ENCODE measurements around the gene MT1E. TPM values are rescaled to one million over a fixed set of nuclear protein-coding genes. Genes with fewer than 3 reads are reported as not detected.

Gene MT1E
- total RNA-seq, 1 experiment from 2014 or later, result not detected

- CTCF ChIA-PET, result no interaction called here
- H3K4me3 ChIP-seq (ENCODE audit: low read length), result no peak within 1 kb of the TSS
Measured at GRCh38 chr16:56637814-56638750, 12.5 kb downstream of the MT1E start, which contains the start of gene MT1A. Gene MT1A (plus strand): TSS chr16:56638666. CDS start chr16:56638739, 73 bp downstream.

DNA sequence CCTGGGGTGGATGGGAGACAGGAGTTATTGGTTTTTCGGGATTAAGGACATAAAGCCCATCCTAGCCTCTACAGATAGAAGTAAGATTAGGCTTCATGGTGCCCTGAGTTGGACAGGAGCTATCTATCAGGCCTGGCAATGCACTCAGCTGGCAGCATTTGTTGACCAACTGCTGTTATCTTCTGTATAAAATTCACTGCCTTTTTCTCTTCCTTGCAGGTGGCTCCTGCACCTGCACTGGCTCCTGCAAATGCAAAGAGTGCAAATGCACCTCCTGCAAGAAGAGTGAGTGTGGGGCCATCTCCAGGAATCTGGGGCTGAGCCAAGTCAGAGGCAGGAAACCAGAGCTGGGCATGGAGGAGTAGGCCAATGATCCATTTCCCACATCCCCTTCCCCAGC, 13.5 kb downstream of the MT1E start:
- Histone ChIP-seq H3K4me2 (ENCODE audit: low read length) (no peak overlapping the region), H2AFZ (ENCODE audit: low read length) (no peak overlapping the region), H3K4me1 (ENCODE audit: insufficient read depth, low read length) (peaks cover 10% of the 10 kb centered on the region), H3K4me3 (ENCODE audit: low read length) (no peak overlapping the region), H4K20me1 (ENCODE audit: low read length) (no peaks in the 10 kb centered on the region), H3K36me3 (ENCODE audit: low read depth, low read length) (no peaks in the 10 kb centered on the region), H3K27me3 (ENCODE audit: low read length) (no peaks in the 10 kb centered on the region), H3K9me3 (ENCODE audit: low read length) (no peaks in the 10 kb centered on the region), H3K9me2 (replicated peaks; ENCODE audit: low read length) (no peaks in the 10 kb centered on the region), H3K27ac (ENCODE audit: low read length) (no peak overlapping the region), H3F3A (ENCODE audit: low read length, unreplicated experiment) (no peaks in the 10 kb centered on the region), H3K79me2 (ENCODE audit: low read length) (no peaks in the 10 kb centered on the region), H3K9ac (ENCODE audit: low read length) (no peak overlapping the region)
- POLR2A ChIA-PET (ENCODE audit: unreplicated experiment), result no interaction called here
- DNase-seq (no peak), ATAC-seq (no peak)
- intact Hi-C loops (cut with micrococcal nuclease), result no loop called here
- CTCF ChIA-PET, result no interaction called here
- TF ChIP-seq EZH2phosphoT487 (IDR thresholded peaks at IDR 0.05; ENCODE audit: borderline replicate concordance, low read length) (no peak), EZH2 (IDR thresholded peaks at IDR 0.05; ENCODE audit: low read length, unreplicated experiment) (no peak)
- TF ChIP-seq, protein P1, sequence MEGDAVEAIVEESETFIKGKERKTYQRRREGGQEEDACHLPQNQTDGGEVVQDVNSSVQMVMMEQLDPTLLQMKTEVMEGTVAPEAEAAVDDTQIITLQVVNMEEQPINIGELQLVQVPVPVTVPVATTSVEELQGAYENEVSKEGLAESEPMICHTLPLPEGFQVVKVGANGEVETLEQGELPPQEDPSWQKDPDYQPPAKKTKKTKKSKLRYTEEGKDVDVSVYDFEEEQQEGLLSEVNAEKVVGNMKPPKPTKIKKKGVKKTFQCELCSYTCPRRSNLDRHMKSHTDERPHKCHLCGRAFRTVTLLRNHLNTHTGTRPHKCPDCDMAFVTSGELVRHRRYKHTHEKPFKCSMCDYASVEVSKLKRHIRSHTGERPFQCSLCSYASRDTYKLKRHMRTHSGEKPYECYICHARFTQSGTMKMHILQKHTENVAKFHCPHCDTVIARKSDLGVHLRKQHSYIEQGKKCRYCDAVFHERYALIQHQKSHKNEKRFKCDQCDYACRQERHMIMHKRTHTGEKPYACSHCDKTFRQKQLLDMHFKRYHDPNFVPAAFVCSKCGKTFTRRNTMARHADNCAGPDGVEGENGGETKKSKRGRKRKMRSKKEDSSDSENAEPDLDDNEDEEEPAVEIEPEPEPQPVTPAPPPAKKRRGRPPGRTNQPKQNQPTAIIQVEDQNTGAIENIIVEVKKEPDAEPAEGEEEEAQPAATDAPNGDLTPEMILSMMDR (conservative IDR thresholded peaks at IDR 0.05; ENCODE audit: low read depth, low read length), result no peak
- no TSS peak for BruUV-seq (replicated peaks)

More at GRCh38 chr16:56637814-56638750, 12.5 kb downstream of the MT1E start, which contains the start of gene MT1A:
- Histone ChIP-seq H3K27ac (ENCODE audit: low read length) (no peak within 1 kb of the TSS), H3K4me1 (ENCODE audit: insufficient read depth, low read length) (peaks cover 10% of the 10 kb centered on the region), H3K9me2 (replicated peaks; ENCODE audit: low read length) (no peaks in the 10 kb centered on the region), H3K27me3 (ENCODE audit: low read length) (no peaks in the 10 kb centered on the region), H3K9ac (ENCODE audit: low read length) (no peak within 1 kb of the TSS), H3K9me3 (ENCODE audit: low read length) (no peaks in the 10 kb centered on the region), H3F3A (ENCODE audit: low read length, unreplicated experiment) (no peaks in the 10 kb centered on the region), H3K4me2 (ENCODE audit: low read length) (no peak within 1 kb of the TSS), H2AFZ (ENCODE audit: low read length) (no peak within 1 kb of the TSS), H3K79me2 (ENCODE audit: low read length) (no peaks in the 10 kb centered on the region), H4K20me1 (ENCODE audit: low read length) (no peaks in the 10 kb centered on the region), H3K36me3 (ENCODE audit: low read depth, low read length) (no peaks in the 10 kb centered on the region)
- TF ChIP-seq, protein P1 (conservative IDR thresholded peaks at IDR 0.05; ENCODE audit: low read depth, low read length), result no peak
- DNase-seq (no peak), ATAC-seq (no peak)
- intact Hi-C loops (cut with micrococcal nuclease), result no loop called here
- BruUV-seq (replicated peaks), result no TSS peak
- POLR2A ChIA-PET (ENCODE audit: unreplicated experiment), result no interaction called here

DNA sequence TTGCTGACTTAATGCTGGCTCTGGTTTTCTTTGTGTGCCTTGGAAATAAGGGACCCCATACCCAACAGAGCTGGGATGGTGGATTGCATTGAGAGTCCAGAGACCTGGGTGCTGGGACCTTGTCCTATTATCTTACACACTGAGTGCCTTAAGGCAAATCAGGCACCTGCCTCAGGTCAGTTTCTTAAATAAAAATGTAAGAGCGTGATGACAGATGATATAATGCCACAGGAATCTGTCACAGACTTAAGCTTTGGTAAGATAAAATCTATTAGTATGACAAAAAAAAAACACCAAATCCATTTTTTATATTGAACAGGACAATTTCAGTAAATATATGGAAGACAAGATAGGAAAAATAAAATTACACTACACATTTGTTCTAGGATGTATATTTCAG, 14.5 kb downstream of the MT1E start:
- H3K4me2 ChIP-seq (ENCODE audit: low read length), result no peak overlapping the region
- intact Hi-C loops (cut with micrococcal nuclease), result no loop called here
- no peaks in the 10 kb centered on the region for H3K9me3 ChIP-seq (ENCODE audit: low read length)
- TF ChIP-seq EZH2phosphoT487 (IDR thresholded peaks at IDR 0.05; ENCODE audit: borderline replicate concordance, low read length), result no peak
- no peak for TF ChIP-seq EZH2 (IDR thresholded peaks at IDR 0.05; ENCODE audit: low read length, unreplicated experiment)
- TF ChIP-seq, protein P1 (conservative IDR thresholded peaks at IDR 0.05; ENCODE audit: low read depth, low read length), result no peak
- DNase-seq (no peak), ATAC-seq (no peak)
- H3K4me3 ChIP-seq (ENCODE audit: low read length), result no peak overlapping the region
- H3K27ac ChIP-seq (ENCODE audit: low read length), result no peak overlapping the region
- no peaks in the 10 kb centered on the region for H3K36me3 ChIP-seq (ENCODE audit: low read depth, low read length)
- no peaks in the 10 kb centered on the region for H3K79me2 ChIP-seq (ENCODE audit: low read length)
- H4K20me1 ChIP-seq (ENCODE audit: low read length), result no peaks in the 10 kb centered on the region
- no peaks in the 10 kb centered on the region for H3F3A ChIP-seq (ENCODE audit: low read length, unreplicated experiment)
- CTCF ChIA-PET, result no interaction called here
- no peak overlapping the region for H2AFZ ChIP-seq (ENCODE audit: low read length)
- POLR2A ChIA-PET (ENCODE audit: unreplicated experiment), result no interaction called here
- BruUV-seq (replicated peaks), result no TSS peak
- H3K9me2 ChIP-seq (replicated peaks; ENCODE audit: low read length), result no peaks in the 10 kb centered on the region
- H3K9ac ChIP-seq (ENCODE audit: low read length), result no peak overlapping the region
- H3K27me3 ChIP-seq (ENCODE audit: low read length), result no peaks in the 10 kb centered on the region
- peaks cover 10% of the 10 kb centered on the region for H3K4me1 ChIP-seq (ENCODE audit: insufficient read depth, low read length)

Measured in PC-3 (cell line).